HepG2 (cell line): Measurements from ENCODE around the gene C2orf92. TPM values are rescaled to one million over a fixed set of nuclear protein-coding genes. Genes with fewer than 3 reads are reported as not detected.

Source experiments
- ERF ChIP-seq: IDR thresholded peaks from 2 replicates; pipeline ENCODE4 v1.6.1; 2018; ENCODE audit warnings: missing biosample characterization, missing genetic modification reagents
- NFKBIZ ChIP-seq: IDR thresholded peaks from 2 replicates; pipeline ENCODE4 v1.6.1; 2018; ENCODE audit warnings: missing genetic modification reagents, missing compliant biosample characterization
- PHB2 ChIP-seq: fragments of 450-650 bp; IDR thresholded peaks from 2 replicates; pipeline ENCODE4 v1.6.1; 2018; ENCODE audit not compliant: partially characterized antibody
- SCMH1 ChIP-seq: sonication (generic); formaldehyde crosslinking; IDR thresholded peaks from 2 replicates; pipeline ENCODE4 v1.9.0; 2021; ENCODE audit warnings: missing genetic modification reagents, mild to moderate bottlenecking, borderline replicate concordance
- SOX5 ChIP-seq: IDR thresholded peaks from 2 replicates; pipeline ENCODE4 v1.6.1; 2016; ENCODE audit warnings: borderline replicate concordance
- ZBTB3 ChIP-seq: sonication (generic); formaldehyde crosslinking; IDR thresholded peaks from 2 replicates; pipeline ENCODE4 v1.4.0; 2020; ENCODE audit warnings: low read depth, mild to moderate bottlenecking, moderate library complexity, missing genetic modification reagents, borderline replicate concordance
- ZFP37 ChIP-seq: sonication (generic); formaldehyde crosslinking; IDR thresholded peaks from 2 replicates; pipeline ENCODE4 v1.4.0; 2020; ENCODE audit warnings: missing genetic modification reagents, borderline replicate concordance
- ZNF10 ChIP-seq: sonication (generic); formaldehyde crosslinking; IDR thresholded peaks from 2 replicates; pipeline ENCODE4 v1.4.0; 2020; ENCODE audit warnings: mild to moderate bottlenecking, low read depth, missing genetic modification reagents, borderline replicate concordance
- ZNF451 ChIP-seq: sonication (generic); formaldehyde crosslinking; IDR thresholded peaks from 2 replicates; pipeline ENCODE4 v1.5.0; 2020; ENCODE audit warnings: mild to moderate bottlenecking, missing genetic modification reagents
- ZNF549 ChIP-seq: sonication (generic); formaldehyde crosslinking; IDR thresholded peaks from 2 replicates; pipeline ENCODE4 v1.5.0; 2020; ENCODE audit warnings: missing genetic modification reagents
- ZNF670 ChIP-seq: sonication (generic); formaldehyde crosslinking; IDR thresholded peaks from 2 replicates; pipeline ENCODE4 v1.8.0; 2022; ENCODE audit warnings: mild to moderate bottlenecking, missing genetic modification reagents, borderline replicate concordance
- ZNF674 ChIP-seq: sonication (generic); formaldehyde crosslinking; IDR thresholded peaks from 2 replicates; pipeline ENCODE4 v1.5.0; 2020; ENCODE audit warnings: low read depth, mild to moderate bottlenecking, missing genetic modification reagents
- ZNF816 ChIP-seq: sonication (generic); formaldehyde crosslinking; IDR thresholded peaks from 2 replicates; pipeline ENCODE4 v1.8.0; 2022; ENCODE audit warnings: missing genetic modification reagents, mild to moderate bottlenecking, borderline replicate concordance
- ZNF850 ChIP-seq: sonication (generic); formaldehyde crosslinking; conservative IDR thresholded peaks from 2 replicates; pipeline ENCODE4 v1.9.0; 2021; ENCODE audit warnings: mild to moderate bottlenecking, missing genetic modification reagents
- ZSCAN25 ChIP-seq: sonication (generic); formaldehyde crosslinking; IDR thresholded peaks from 2 replicates; pipeline ENCODE4 v1.8.0; 2022; ENCODE audit warnings: mild to moderate bottlenecking, missing genetic modification reagents
- polyA plus RNA-seq, 8 experiments: library from polyadenylated mRNA; depleted of rRNA in 3 of 8; stranded (reverse) in 7 of 8; unstranded in 1 of 8; fragments of >200 nt; fragmentation: Illumina TruSeq in 4 of 8; extraction: Trizol in 4 of 8; gene quantifications; 2 replicates each; pipeline versions ENCODE4 v1.2.1 to v1.2.3, GENCODE V29; 2011 to 2016; ENCODE audit warnings: low read depth in 4 of 8, missing spikeins in 1 of 8, mixed read lengths in 1 of 8; ENCODE audit not compliant: insufficient read depth in 1 of 8
- total RNA-seq, 5 experiments: library from RNA; depleted of rRNA; stranded (reverse); fragments of >200 nt; fragmentation: Illumina TruSeq; extraction: Trizol; gene quantifications; 2 replicates each; pipeline ENCODE4 v1.2.3, GENCODE V29; 2016; ENCODE audit warnings: low read depth in 1 of 5
- TF ChIP-seq, protein P1 (sequence below): sonication (generic); formaldehyde crosslinking; IDR thresholded peaks from 2 replicates; pipeline ENCODE4 v1.4.0; 2020; ENCODE audit warnings: mild to moderate bottlenecking, low read depth, missing genetic modification reagents
- TF ChIP-seq, protein P2 (sequence below): sonication (generic); formaldehyde crosslinking; IDR thresholded peaks from 2 replicates; pipeline ENCODE4 v1.5.0; 2020; ENCODE audit warnings: mild to moderate bottlenecking, missing genetic modification reagents
- TF ChIP-seq, protein P3 (sequence below): sonication (generic); formaldehyde crosslinking; IDR thresholded peaks from 2 replicates; pipeline ENCODE4 v1.4.0; 2020; ENCODE audit warnings: missing genetic modification reagents

Gene C2orf92
- total and polyA plus RNA-seq, 2 of the 13 experiments (the other 11 are each of a cell fraction or from before 2014, with no cell fraction given): 4.9 to 5.0 TPM

DNA sequence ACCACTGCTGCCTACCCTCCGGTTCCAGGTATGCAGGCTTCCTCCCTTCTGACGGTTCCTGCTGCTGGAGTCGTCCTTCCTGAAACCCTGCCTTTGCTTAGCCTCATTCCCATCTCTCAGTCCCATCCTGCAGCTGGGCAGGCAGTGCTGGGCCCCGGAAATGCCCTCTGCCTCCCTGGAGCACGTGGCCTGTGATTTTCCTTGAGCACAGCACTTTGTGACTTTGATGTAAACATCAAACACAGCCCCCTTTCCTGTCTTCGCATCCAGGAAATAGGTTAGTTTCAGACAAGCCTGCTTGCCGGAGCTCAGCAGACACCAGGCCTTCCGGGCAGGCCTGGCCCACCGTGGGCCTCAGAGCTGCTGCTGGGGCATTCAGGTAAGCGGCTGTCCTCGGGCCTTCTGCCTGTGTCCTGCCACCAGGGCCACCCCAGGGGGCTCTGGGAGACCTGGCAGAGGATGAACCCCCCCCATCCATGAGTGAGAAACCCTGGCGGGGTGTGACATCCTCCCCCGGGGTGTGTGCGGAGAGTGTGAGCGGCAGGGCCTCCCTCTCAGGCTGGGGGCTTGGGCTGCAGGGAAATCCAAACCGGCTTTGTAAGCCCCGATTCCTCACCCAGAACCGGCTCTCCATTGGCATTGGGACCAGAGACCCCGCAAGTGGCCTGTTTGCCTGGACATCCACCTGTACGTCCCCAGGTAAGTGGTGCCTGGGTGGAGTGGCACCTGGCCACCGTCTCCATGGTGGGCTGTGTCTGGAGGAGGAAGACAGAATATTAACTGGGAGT lies 44.0 kb downstream of the C2orf92 start, which contains the start of gene ZAP70 (continued):
- TF ChIP-seq ZNF549 (CRISPR knock-in tag): no peak
- no peak for TF ChIP-seq ZNF674 (CRISPR knock-in tag)
- TF ChIP-seq ERF (CRISPR knock-in tag): peak; percentile 68
- no peak for TF ChIP-seq ZNF670
- no peak for TF ChIP-seq SCMH1 (CRISPR knock-in tag)
- TF ChIP-seq PHB2: no peak
- 0 out of 2 replicates have a peak, but pooled peaks have one; percentile 20 for TF ChIP-seq SOX5
- TF ChIP-seq ZNF850 (CRISPR knock-in tag): no peak
- TF ChIP-seq, protein P1, sequence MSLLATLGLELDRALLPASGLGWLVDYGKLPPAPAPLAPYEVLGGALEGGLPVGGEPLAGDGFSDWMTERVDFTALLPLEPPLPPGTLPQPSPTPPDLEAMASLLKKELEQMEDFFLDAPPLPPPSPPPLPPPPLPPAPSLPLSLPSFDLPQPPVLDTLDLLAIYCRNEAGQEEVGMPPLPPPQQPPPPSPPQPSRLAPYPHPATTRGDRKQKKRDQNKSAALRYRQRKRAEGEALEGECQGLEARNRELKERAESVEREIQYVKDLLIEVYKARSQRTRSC: no peak
- TF ChIP-seq, protein P2, sequence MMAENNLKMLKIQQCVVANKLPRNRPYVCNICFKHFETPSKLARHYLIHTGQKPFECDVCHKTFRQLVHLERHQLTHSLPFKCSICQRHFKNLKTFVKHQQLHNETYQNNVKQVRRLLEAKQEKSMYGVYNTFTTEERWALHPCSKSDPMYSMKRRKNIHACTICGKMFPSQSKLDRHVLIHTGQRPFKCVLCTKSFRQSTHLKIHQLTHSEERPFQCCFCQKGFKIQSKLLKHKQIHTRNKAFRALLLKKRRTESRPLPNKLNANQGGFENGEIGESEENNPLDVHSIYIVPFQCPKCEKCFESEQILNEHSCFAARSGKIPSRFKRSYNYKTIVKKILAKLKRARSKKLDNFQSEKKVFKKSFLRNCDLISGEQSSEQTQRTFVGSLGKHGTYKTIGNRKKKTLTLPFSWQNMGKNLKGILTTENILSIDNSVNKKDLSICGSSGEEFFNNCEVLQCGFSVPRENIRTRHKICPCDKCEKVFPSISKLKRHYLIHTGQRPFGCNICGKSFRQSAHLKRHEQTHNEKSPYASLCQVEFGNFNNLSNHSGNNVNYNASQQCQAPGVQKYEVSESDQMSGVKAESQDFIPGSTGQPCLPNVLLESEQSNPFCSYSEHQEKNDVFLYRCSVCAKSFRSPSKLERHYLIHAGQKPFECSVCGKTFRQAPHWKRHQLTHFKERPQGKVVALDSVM (CRISPR knock-in tag): no peak
- no peak for TF ChIP-seq ZNF816 (CRISPR knock-in tag)
- no peak for TF ChIP-seq ZBTB3 (CRISPR knock-in tag)
- TF ChIP-seq, protein P3, sequence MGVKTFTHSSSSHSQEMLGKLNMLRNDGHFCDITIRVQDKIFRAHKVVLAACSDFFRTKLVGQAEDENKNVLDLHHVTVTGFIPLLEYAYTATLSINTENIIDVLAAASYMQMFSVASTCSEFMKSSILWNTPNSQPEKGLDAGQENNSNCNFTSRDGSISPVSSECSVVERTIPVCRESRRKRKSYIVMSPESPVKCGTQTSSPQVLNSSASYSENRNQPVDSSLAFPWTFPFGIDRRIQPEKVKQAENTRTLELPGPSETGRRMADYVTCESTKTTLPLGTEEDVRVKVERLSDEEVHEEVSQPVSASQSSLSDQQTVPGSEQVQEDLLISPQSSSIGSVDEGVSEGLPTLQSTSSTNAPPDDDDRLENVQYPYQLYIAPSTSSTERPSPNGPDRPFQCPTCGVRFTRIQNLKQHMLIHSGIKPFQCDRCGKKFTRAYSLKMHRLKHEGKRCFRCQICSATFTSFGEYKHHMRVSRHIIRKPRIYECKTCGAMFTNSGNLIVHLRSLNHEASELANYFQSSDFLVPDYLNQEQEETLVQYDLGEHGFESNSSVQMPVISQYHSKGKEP (CRISPR knock-in tag): no peak
- no peak for TF ChIP-seq ZNF10
- TF ChIP-seq ZSCAN25 (CRISPR knock-in tag): no peak
- TF ChIP-seq ZNF451 (CRISPR knock-in tag): no peak
- no peak for TF ChIP-seq NFKBIZ (CRISPR knock-in tag)
- no peak for TF ChIP-seq ZFP37 (CRISPR knock-in tag)
